Upper lobe of right lung (tissue), 1 donor: ENCODE data around the gene VSIG2. TPM values are rescaled to one million over a fixed set of nuclear protein-coding genes. Genes with fewer than 3 reads are reported as not detected.

Source experiments
- ATAC-seq: fragments of 200-7000 bp; cut with Tn5 transposase; one replicate; pipeline ENCODE4 v1.9.1; 2020; ENCODE audit warnings: mild to moderate bottlenecking, moderate library complexity
- DNase-seq: peaks from one replicate; pipeline ENCODE4 v3.0.0-alpha.2; 2020
- H3K27ac ChIP-seq: fragments of 200-600 bp; one replicate; pipeline ENCODE4 v1.8.0; 2022
- H3K27me3 ChIP-seq: fragments of 200-600 bp; one replicate; pipeline ENCODE4 v1.8.0; 2022; ENCODE audit warnings: mild to moderate bottlenecking
- H3K36me3 ChIP-seq: fragments of 200-600 bp; one replicate; pipeline ENCODE4 v1.8.0; 2022
- H3K4me1 ChIP-seq: fragments of 200-600 bp; one replicate; pipeline ENCODE4 v1.8.0; 2022
- H3K4me3 ChIP-seq: fragments of 200-600 bp; one replicate; pipeline ENCODE4 v1.8.0; 2022; ENCODE audit warnings: mild to moderate bottlenecking
- H3K9me3 ChIP-seq: fragments of 200-600 bp; one replicate; pipeline ENCODE4 v1.8.0; 2022
- CTCF ChIP-seq: fragments of 200-600 bp; IDR thresholded peaks from one replicate; pipeline ENCODE4 v1.8.0; 2022; ENCODE audit warnings: antibody characterized with exemption
- intact Hi-C: fragments of 100-400 bp; cut with DNase I; formaldehyde crosslinking; loops from one replicate; pipeline ENCODE4 v1.11.0; 2022
- total RNA-seq: library from RNA; stranded (reverse); fragmentation: NEBNext Ultra II Directional; extraction: Animal tissue kit (Norgen Biotek cat#: 25700); gene quantifications from one replicate; pipeline ENCODE4 v1.2.1, GENCODE V29; 2021
- donor health status: DM: no; HTN: yes; CAD: no; lungs with severe emphysema.

The VSIG2 gene
- total RNA-seq, 1 donor from 2014 or later, result 40.1 TPM

GRCh38 chr11:124719534-124719933, 32.5 kb downstream of the VSIG2 start:
- DNase-seq (no peak), ATAC-seq (no peak)
- Histone ChIP-seq H3K27ac (no peak overlapping the region), H3K4me1 (peaks cover 19% of the 10 kb centered on the region), H3K27me3 (peaks cover 28% of the 10 kb centered on the region), H3K36me3 (no peaks in the 10 kb centered on the region), H3K9me3 (no peaks in the 10 kb centered on the region), H3K4me3 (no peak overlapping the region)
- no peak for TF ChIP-seq CTCF
- intact Hi-C loops, result no loop called here

GRCh38 chr11:124718801-124719200, 33.3 kb downstream of the VSIG2 start:
- peaks cover 19% of the 10 kb centered on the region for H3K4me1 ChIP-seq
- H3K36me3 ChIP-seq, result no peaks in the 10 kb centered on the region
- H3K9me3 ChIP-seq, result no peaks in the 10 kb centered on the region
- no peak for ATAC-seq
- no peak overlapping the region for H3K27ac ChIP-seq
- intact Hi-C loops, result no loop called here
- peaks cover 28% of the 10 kb centered on the region for H3K27me3 ChIP-seq
- no peak for DNase-seq
- no peak for TF ChIP-seq CTCF
- H3K4me3 ChIP-seq, result no peak overlapping the region

- Histone ChIP-seq H3K36me3 (no peaks in the 10 kb centered on the region), H3K27me3 (peaks cover 28% of the 10 kb centered on the region), H3K9me3 (no peaks in the 10 kb centered on the region), H3K4me3 (peak overlapping the region; percentile 50), H3K27ac (peak overlapping the region; percentile 73), H3K4me1 (peaks cover 19% of the 10 kb centered on the region)
- TF ChIP-seq CTCF, result no peak
- DNase-seq (peak; percentile 81), ATAC-seq (peak; percentile 80)
- intact Hi-C loops, result no loop called here
These were observed 34.0 kb downstream of the VSIG2 start for GRCh38 chr11:124717786-124718651.

- H3K27me3 ChIP-seq, result peaks cover 28% of the 10 kb centered on the region
- H3K4me1 ChIP-seq, result peaks cover 19% of the 10 kb centered on the region
- ATAC-seq, result peak; percentile 15
- H3K27ac ChIP-seq, result peak overlapping the region; percentile 73
- TF ChIP-seq CTCF, result no peak
- H3K4me3 ChIP-seq, result peak overlapping the region; percentile 50
- no peaks in the 10 kb centered on the region for H3K9me3 ChIP-seq
- intact Hi-C loops, result no loop called here
- DNase-seq, result no peak
- no peaks in the 10 kb centered on the region for H3K36me3 ChIP-seq
These were observed 34.7 kb downstream of the VSIG2 start for GRCh38 chr11:124717421-124717785.

GRCh38 chr11:124716591-124716990, 35.5 kb downstream of the VSIG2 start:
- no peak overlapping the region for H3K27ac ChIP-seq
- no peaks in the 10 kb centered on the region for H3K36me3 ChIP-seq
- DNase-seq, result no peak
- H3K27me3 ChIP-seq, result peaks cover 24% of the 10 kb centered on the region
- intact Hi-C loops, result no loop called here
- ATAC-seq, result no peak
- no peaks in the 10 kb centered on the region for H3K9me3 ChIP-seq
- H3K4me3 ChIP-seq, result no peak overlapping the region
- peaks cover 19% of the 10 kb centered on the region for H3K4me1 ChIP-seq
- TF ChIP-seq CTCF, result no peak
